Measurements from ENCODE around the gene ARHGAP29.

DNA sequence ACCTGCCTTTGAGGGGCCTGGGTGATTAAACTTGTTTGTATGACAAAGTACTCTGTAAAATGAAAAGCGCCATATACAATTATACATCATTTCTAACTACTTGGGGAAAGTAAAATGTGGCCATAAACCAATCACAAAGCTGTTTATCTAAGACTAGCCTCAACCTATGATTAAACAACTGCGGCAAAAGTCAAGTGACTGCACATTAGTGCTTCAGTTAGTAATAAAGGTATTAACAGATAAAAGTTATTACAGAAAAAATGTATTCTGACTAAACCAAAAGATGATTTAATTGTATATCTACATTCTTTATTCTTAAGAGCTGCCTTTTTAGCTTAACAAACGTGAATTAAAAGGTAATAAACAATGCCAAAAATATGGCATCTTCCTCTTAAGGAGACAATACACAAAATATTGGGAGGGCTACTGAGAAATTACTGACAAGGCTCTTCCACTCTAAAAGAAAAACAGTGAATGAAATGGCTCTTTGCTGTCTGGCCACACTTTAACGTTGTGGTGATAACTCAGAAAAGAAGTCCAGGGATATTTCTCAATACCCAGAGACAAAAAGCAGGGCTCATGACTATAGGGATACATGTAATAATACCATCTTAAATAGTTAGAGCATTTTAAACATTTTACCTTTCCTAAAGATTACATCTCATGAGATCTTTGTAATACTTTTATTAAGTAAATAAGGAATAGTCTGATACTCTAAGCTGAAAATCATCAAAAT is 8.6 kb downstream of the ARHGAP29 start:
- TF ChIP-seq, protein P1, sequence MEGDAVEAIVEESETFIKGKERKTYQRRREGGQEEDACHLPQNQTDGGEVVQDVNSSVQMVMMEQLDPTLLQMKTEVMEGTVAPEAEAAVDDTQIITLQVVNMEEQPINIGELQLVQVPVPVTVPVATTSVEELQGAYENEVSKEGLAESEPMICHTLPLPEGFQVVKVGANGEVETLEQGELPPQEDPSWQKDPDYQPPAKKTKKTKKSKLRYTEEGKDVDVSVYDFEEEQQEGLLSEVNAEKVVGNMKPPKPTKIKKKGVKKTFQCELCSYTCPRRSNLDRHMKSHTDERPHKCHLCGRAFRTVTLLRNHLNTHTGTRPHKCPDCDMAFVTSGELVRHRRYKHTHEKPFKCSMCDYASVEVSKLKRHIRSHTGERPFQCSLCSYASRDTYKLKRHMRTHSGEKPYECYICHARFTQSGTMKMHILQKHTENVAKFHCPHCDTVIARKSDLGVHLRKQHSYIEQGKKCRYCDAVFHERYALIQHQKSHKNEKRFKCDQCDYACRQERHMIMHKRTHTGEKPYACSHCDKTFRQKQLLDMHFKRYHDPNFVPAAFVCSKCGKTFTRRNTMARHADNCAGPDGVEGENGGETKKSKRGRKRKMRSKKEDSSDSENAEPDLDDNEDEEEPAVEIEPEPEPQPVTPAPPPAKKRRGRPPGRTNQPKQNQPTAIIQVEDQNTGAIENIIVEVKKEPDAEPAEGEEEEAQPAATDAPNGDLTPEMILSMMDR (IDR thresholded peaks at IDR 0.05; ENCODE audit: poor library complexity), result no peak
- no peak for TF ChIP-seq EZH2 (IDR thresholded peaks at IDR 0.05; ENCODE audit: borderline replicate concordance)
- TF ChIP-seq EZH2phosphoT487 (IDR thresholded peaks at IDR 0.05; ENCODE audit: low read depth, severe bottlenecking, unreplicated experiment), result no peak
